Gastroesophageal sphincter (tissue), 4 donors: Measurements from ENCODE around the gene PRKACA. TPM values are rescaled to one million over a fixed set of nuclear protein-coding genes. Genes with fewer than 3 reads are reported as not detected.

ENCODE experiments used
- ATAC-seq: fragments of 150-250 bp; one replicate; pipeline ENCODE4 v1.9.1; 2016; ENCODE audit warnings: mild to moderate bottlenecking, moderate library complexity
- H3K27ac ChIP-seq, 4 donors: fragments of 200-600 bp; sonication (generic) in 3 of 4; 1 replicate in 3 of 4; 2 replicates in 1 of 4; pipeline ENCODE4 v1.5.1; 2016 to 2019
- H3K27me3 ChIP-seq: fragments of 200-600 bp; sonication (generic); one replicate; pipeline ENCODE4 v1.5.1; 2019
- H3K36me3 ChIP-seq, 2 donors: fragments of 200-600 bp; sonication (generic); one replicate each; pipeline ENCODE4 v1.5.1; 2019; ENCODE audit warnings: control low read depth in 1 of 2
- H3K4me1 ChIP-seq, 3 donors: fragments of 200-600 bp; sonication (generic); 1 replicate in 2 of 3; 2 replicates in 1 of 3; pipeline ENCODE4 v1.5.1; 2016 to 2019; ENCODE audit warnings: control low read depth in 2 of 3
- H3K4me3 ChIP-seq, 2 donors: fragments of 200-600 bp; sonication (generic); one replicate each; pipeline ENCODE4 v1.5.1; 2019; ENCODE audit warnings: mild to moderate bottlenecking in 1 of 2, moderate library complexity in 1 of 2
- H3K9me3 ChIP-seq, 3 donors: fragments of 200-600 bp; sonication (generic); one replicate each; pipeline ENCODE4 v1.5.1; 2017 to 2019; ENCODE audit warnings: control low read depth in 2 of 3
- CTCF ChIP-seq, 4 experiments: fragments of 200-600 bp in 2 of 4; fragments of 450-650 bp in 2 of 4; sonication (generic) in 1 of 4; IDR thresholded peaks; one replicate each; pipeline ENCODE4 v1.5.1; 2017 to 2019; ENCODE audit warnings: antibody characterized with exemption in 4 of 4, mild to moderate bottlenecking in 2 of 4, moderate library complexity in 2 of 4
- EP300 ChIP-seq: sonication (generic); formaldehyde crosslinking; IDR thresholded peaks from one replicate; pipeline ENCODE4 v1.6.1; 2017; ENCODE audit warnings: antibody characterized with exemption, mild to moderate bottlenecking
- POLR2A ChIP-seq, 2 donors: fragments of 450-650 bp; IDR thresholded peaks; one replicate each; pipeline ENCODE4 v1.6.1; 2017; ENCODE audit warnings: antibody characterized with exemption in 2 of 2, mild to moderate bottlenecking in 2 of 2, moderate library complexity in 1 of 2
- POLR2AphosphoS5 ChIP-seq: sonication (generic); formaldehyde crosslinking; IDR thresholded peaks from one replicate; pipeline ENCODE4 v1.6.1; 2017; ENCODE audit warnings: antibody characterized with exemption
- WGBS, 2 donors: methylation state at CpG; one replicate each; pipeline ENCODE4 v1.1.5; 2018; ENCODE audit warnings: low coverage in 1 of 2; 5-methylcytosine and 5-hydroxymethylcytosine counted together
- total RNA-seq, 4 donors: library from RNA; depleted of rRNA; stranded (reverse); fragments of >200 nt; gene quantifications; one replicate each; pipeline ENCODE4 v1.1.0, GENCODE V29; 2016

Gene PRKACA
- total RNA-seq, 4 donors from 2014 or later: 62.3 to 138 (median 76.6) TPM

- H3K27me3 ChIP-seq: no peaks in the 10 kb centered on the region
- H3K4me3 ChIP-seq: no peak overlapping the region
- H3K9me3 ChIP-seq: peaks cover 0 to 12% (median 0%) of the 10 kb centered on the region in 3 donors
- peaks cover 0 to 25% (median 10%) of the 10 kb centered on the region in 3 donors for H3K4me1 ChIP-seq
- H3K27ac ChIP-seq: no peak overlapping the region
- TF ChIP-seq POLR2AphosphoS5: no peak
- no peak for TF ChIP-seq EP300
- TF ChIP-seq POLR2A (IDR thresholded peaks at IDR 0.05): no peak
- no peak for TF ChIP-seq CTCF (IDR thresholded peaks at IDR 0.05)
- H3K36me3 ChIP-seq: peaks cover 0 to 35% of the 10 kb centered on the region in 2 donors
- ATAC-seq: no peak
- WGBS, 2 donors: 96 to 97% methylated on average over 5 to 8 of the region's 9 CpGs
Observed at GRCh38 chr19:14093117-14093823, 24.3 kb downstream of the PRKACA start.

GRCh38 chr19:14091813-14092462 lies 25.6 kb downstream of the PRKACA start:
- 7 to 19% methylated on average over 10 to 15 of the region's 15 CpGs for WGBS, 2 donors
- H3K9me3 ChIP-seq: peaks cover 0 to 12% (median 0%) of the 10 kb centered on the region in 3 donors
- peaks cover 0 to 30% of the 10 kb centered on the region in 2 donors for H3K36me3 ChIP-seq
- H3K4me1 ChIP-seq: peaks cover 0 to 25% (median 10%) of the 10 kb centered on the region in 3 donors
- TF ChIP-seq POLR2A (IDR thresholded peaks at IDR 0.05) (no peak), POLR2AphosphoS5 (no peak), EP300 (no peak), CTCF (IDR thresholded peaks at IDR 0.05) (no peak)
- peak overlapping the region; percentile 67 to 89 for H3K4me3 ChIP-seq
- H3K27ac ChIP-seq: peak overlapping the region in 3 of 4 donors; percentile 97 to 99 (median 98)
- no peak for ATAC-seq
- no peaks in the 10 kb centered on the region for H3K27me3 ChIP-seq

DNA sequence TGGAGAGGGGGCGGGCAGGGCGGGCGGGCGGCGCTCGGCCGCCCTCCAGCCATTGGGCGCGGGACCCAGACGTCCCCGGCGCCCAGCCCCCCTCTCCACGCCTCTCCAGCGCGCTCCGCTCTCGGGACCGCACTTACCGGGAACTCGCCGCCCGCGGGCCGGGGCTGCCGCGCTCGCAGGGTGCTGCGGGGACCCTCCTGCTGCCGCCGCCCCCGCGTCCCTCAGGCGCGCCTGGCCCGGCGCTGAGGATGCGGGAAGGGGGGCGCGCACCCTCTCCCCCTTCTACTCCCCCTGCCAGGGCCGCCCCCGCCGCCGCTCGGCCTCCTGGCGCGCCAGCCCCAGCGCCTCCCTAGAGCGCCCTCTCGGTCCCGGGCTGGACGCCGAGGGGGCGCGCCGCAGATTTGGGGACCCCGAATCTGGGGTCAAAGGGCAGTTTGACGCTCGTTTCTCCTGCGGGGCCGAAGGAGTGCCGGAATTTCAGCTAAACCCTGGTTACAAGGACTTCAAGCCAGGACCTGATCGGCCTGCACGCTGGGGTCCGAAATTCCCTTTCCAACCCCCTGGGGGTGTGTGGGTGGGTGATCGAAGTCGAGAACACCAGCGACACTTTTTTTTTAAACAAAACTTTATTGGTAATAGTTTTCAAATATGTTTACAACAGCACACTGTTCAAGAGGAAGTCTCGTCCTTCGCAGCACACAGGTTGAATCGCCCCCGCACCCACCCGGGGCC lies 26.3 kb downstream of the PRKACA start:
- H3K27me3 ChIP-seq: no peaks in the 10 kb centered on the region
- 0% methylated on average over 3 of the region's 72 CpGs; no CpG with 5 or more reads in 1 of the 2 donors for WGBS, 2 donors
- H3K4me1 ChIP-seq: peaks cover 0 to 25% (median 10%) of the 10 kb centered on the region in 3 donors
- peak; percentile 90 for ATAC-seq
- peaks cover 0 to 23% of the 10 kb centered on the region in 2 donors for H3K36me3 ChIP-seq
- peak overlapping the region; percentile 67 to 89 for H3K4me3 ChIP-seq
- peak overlapping the region; percentile 94 to 99 (median 98) for H3K27ac ChIP-seq
- H3K9me3 ChIP-seq: peaks cover 0 to 12% (median 0%) of the 10 kb centered on the region in 3 donors
- TF ChIP-seq POLR2A (IDR thresholded peaks at IDR 0.05): peak; percentile 91 to 93
- peak in 2 of 4 experiments; percentile 27 to 51 for TF ChIP-seq CTCF (IDR thresholded peaks at IDR 0.05)
- TF ChIP-seq POLR2AphosphoS5: peak; percentile 68
- no peak for TF ChIP-seq EP300

DNA sequence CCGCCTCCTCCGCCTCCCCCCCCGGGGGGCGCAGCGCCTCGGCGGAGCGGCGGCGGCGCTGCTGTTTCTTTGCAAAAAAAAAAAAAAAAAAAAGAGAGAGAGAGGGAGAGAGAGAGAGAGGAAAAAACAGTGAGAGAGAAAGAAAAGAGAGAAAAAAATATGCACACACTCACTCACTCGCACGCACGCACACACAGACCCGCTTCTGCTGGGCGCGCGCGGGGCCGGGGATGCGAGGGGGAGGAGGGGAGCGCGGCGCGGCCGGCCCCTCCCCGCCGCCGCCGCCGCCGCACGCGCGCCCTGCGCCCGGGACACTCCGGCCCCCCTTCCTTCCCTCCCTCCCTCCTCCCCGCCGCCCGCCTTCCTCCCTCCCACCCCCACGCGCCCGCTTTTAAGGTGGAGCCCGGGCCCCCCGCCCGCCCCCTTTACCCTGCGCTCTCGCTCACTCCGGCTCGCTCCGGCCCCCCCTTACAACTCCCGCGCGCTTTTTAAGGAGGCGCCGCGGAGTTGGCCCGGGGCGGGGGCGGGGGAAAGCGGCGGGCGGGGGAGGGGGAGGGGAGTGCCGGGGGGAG lies 27.0 kb downstream of the PRKACA start, which contains the start of gene SAMD1:
Gene SAMD1, minus strand, starts transcription at position 243 of the 572 bp plus-strand sequence.
- no peaks in the 10 kb centered on the region for H3K27me3 ChIP-seq
- ATAC-seq: peak; percentile 82
- peaks cover 0 to 12% (median 0%) of the 10 kb centered on the region in 3 donors for H3K9me3 ChIP-seq
- TF ChIP-seq POLR2AphosphoS5: no peak
- TF ChIP-seq EP300: no peak
- no peak for TF ChIP-seq POLR2A (IDR thresholded peaks at IDR 0.05)
- no peak for TF ChIP-seq CTCF (IDR thresholded peaks at IDR 0.05)
- 6% methylated on average over 7 of the region's 65 CpGs; no CpG with 5 or more reads in 1 of the 2 donors for WGBS, 2 donors
- H3K4me3 ChIP-seq: peak within 1 kb of the TSS; percentile 67 to 89
- peak within 1 kb of the TSS; percentile 94 to 99 (median 98) for H3K27ac ChIP-seq
- H3K4me1 ChIP-seq: peaks cover 0 to 25% (median 10%) of the 10 kb centered on the region in 3 donors
- H3K36me3 ChIP-seq: peaks cover 0 to 17% of the 10 kb centered on the region in 2 donors
